Sigmoid colon (tissue), 7 donors: Measurements from ENCODE around the gene FBXO10. TPM values are rescaled to one million over a fixed set of nuclear protein-coding genes. Genes with fewer than 3 reads are reported as not detected.

ENCODE experiments used
- DNase-seq: peaks from one replicate; pipeline ENCODE4 v3.0.0-alpha.2; 2019
- H3K27ac ChIP-seq, 4 donors: fragments of 200-600 bp; sonication (generic); one replicate each; pipeline ENCODE4 v1.5.1; 2016 to 2019; ENCODE audit warnings: mild to moderate bottlenecking in 1 of 4
- H3K27me3 ChIP-seq, 3 donors: fragments of 200-600 bp; sonication (generic); one replicate each; pipeline ENCODE4 v1.5.1; 2019; ENCODE audit warnings: mild to moderate bottlenecking in 1 of 3
- H3K36me3 ChIP-seq, 4 donors: fragments of 200-600 bp; sonication (generic); one replicate each; pipeline ENCODE4 v1.5.1; 2016 to 2019
- H3K4me1 ChIP-seq, 4 donors: fragments of 200-600 bp; sonication (generic); one replicate each; pipeline ENCODE4 v1.5.1; 2017 to 2019
- H3K4me3 ChIP-seq, 4 donors: fragments of 200-600 bp; sonication (generic); one replicate each; pipeline ENCODE4 v1.5.1; 2017 to 2019; ENCODE audit warnings: mild to moderate bottlenecking in 2 of 4, moderate library complexity in 1 of 4
- H3K9me3 ChIP-seq, 4 donors: fragments of 200-600 bp in 3 of 4; sonication (generic) in 3 of 4; one replicate each; pipeline versions ENCODE4 v1.5.1 to v1.6.1; 2013 to 2019
- CTCF ChIP-seq, 4 experiments: fragments of 450-650 bp in 3 of 4; fragments of 200-600 bp in 1 of 4; IDR thresholded peaks; one replicate each; pipeline ENCODE4 v1.5.1; 2016 to 2019; ENCODE audit warnings: antibody characterized with exemption in 4 of 4, mild to moderate bottlenecking in 3 of 4, moderate library complexity in 2 of 4
- EP300 ChIP-seq, 4 donors: sonication (generic); formaldehyde crosslinking; IDR thresholded peaks; one replicate each; pipeline ENCODE4 v1.6.1; 2017; ENCODE audit warnings: antibody characterized with exemption in 4 of 4
- POLR2A ChIP-seq, 2 donors: fragments of 450-650 bp; IDR thresholded peaks; one replicate each; pipeline ENCODE4 v1.6.1; 2016; ENCODE audit warnings: antibody characterized with exemption in 2 of 2, mild to moderate bottlenecking in 2 of 2, moderate library complexity in 2 of 2
- POLR2AphosphoS5 ChIP-seq, 4 donors: sonication (generic); formaldehyde crosslinking; IDR thresholded peaks; one replicate each; pipeline ENCODE4 v1.6.1; 2017; ENCODE audit warnings: antibody characterized with exemption in 4 of 4
- WGBS, 2 donors: extraction: QIAGEN DNeasy Blood & Tissue Kit; methylation state at CpG; one replicate each; pipeline ENCODE4 v1.1.7; 2013; 5-methylcytosine and 5-hydroxymethylcytosine counted together
- intact Hi-C: fragments of 100-400 bp; cut with DNase I; formaldehyde crosslinking; loops from one replicate; pipeline ENCODE4 v1.15.1; 2023
- polyA plus RNA-seq, 3 donors: library from polyadenylated mRNA; stranded (reverse); fragments of 200-250 nt; gene quantifications; one replicate each; pipeline ENCODE4 v1.2.3, GENCODE V29; 2013
- total RNA-seq, 4 donors: library from RNA; depleted of rRNA; stranded (reverse); fragments of >200 nt; gene quantifications; one replicate each; pipeline ENCODE4 v1.1.0, GENCODE V29; 2016
- donor health status: healthy with polysubstance abuse.
- donor health status: Bipolar disorder and iron deficiency.
- donor health status: healthy.

FBXO10 gene
- total and polyA plus RNA-seq, 7 donors: 0.60 to 19.4 (median 14.8) TPM

GRCh38 chr9:37575511-37575914, 667 bp downstream of the FBXO10 start:
- TF ChIP-seq POLR2A (IDR thresholded peaks at IDR 0.05): no peak
- TF ChIP-seq EP300 (IDR thresholded peaks at IDR 0.05): no peak
- no peak for TF ChIP-seq POLR2AphosphoS5 (IDR thresholded peaks at IDR 0.05)
- no peak for TF ChIP-seq CTCF (IDR thresholded peaks at IDR 0.05)
- peaks cover 0 to 37% (median 29%) of the 10 kb centered on the region in 4 donors for H3K4me1 ChIP-seq
- H3K27ac ChIP-seq: peak overlapping the region; percentile 85 to 97 (median 96)
- 10 to 12% methylated on average over 5 of the region's 5 CpGs for WGBS, 2 donors
- H3K4me3 ChIP-seq: peak overlapping the region; percentile 59 to 90 (median 75)
- no peak for DNase-seq
- intact Hi-C loops: loop anchor here (10.0 kb wide), 2 partner anchors 329 to 489 kb away; partner anchors contain the start of genes SHB and SLC25A51
- H3K9me3 ChIP-seq: no peaks in the 10 kb centered on the region
- no peaks in the 10 kb centered on the region for H3K36me3 ChIP-seq
- H3K27me3 ChIP-seq: no peaks in the 10 kb centered on the region

GRCh38 chr9:37575001-37575400, 1.2 kb downstream of the FBXO10 start:
- peak overlapping the region; percentile 59 to 90 (median 75) for H3K4me3 ChIP-seq
- 57 to 69% methylated on average over 5 of the region's 5 CpGs for WGBS, 2 donors
- no peaks in the 10 kb centered on the region for H3K36me3 ChIP-seq
- no peaks in the 10 kb centered on the region for H3K9me3 ChIP-seq
- TF ChIP-seq POLR2AphosphoS5 (IDR thresholded peaks at IDR 0.05): no peak
- TF ChIP-seq CTCF (IDR thresholded peaks at IDR 0.05): no peak
- no peak for TF ChIP-seq POLR2A (IDR thresholded peaks at IDR 0.05)
- no peak for TF ChIP-seq EP300 (IDR thresholded peaks at IDR 0.05)
- no peak for DNase-seq
- no peaks in the 10 kb centered on the region for H3K27me3 ChIP-seq
- H3K4me1 ChIP-seq: peaks cover 0 to 37% (median 29%) of the 10 kb centered on the region in 4 donors
- intact Hi-C loops: loop anchor here (10.0 kb wide), 2 partner anchors 330 to 490 kb away; partner anchors contain the start of genes SHB and SLC25A51
- H3K27ac ChIP-seq: peak overlapping the region; percentile 85 to 97 (median 96)

- no peaks in the 10 kb centered on the region for H3K36me3 ChIP-seq
- TF ChIP-seq CTCF (IDR thresholded peaks at IDR 0.05) (no peak), POLR2AphosphoS5 (IDR thresholded peaks at IDR 0.05) (peak in 2 of 4 donors; percentile 36 to 48)
- no peaks in the 10 kb centered on the region for H3K9me3 ChIP-seq
- no peaks in the 10 kb centered on the region for H3K27me3 ChIP-seq
- peak overlapping the region; percentile 40 to 97 (median 96) for H3K27ac ChIP-seq
- peaks cover 0 to 37% (median 29%) of the 10 kb centered on the region in 4 donors for H3K4me1 ChIP-seq
- 12 to 47% methylated on average over 5 of the region's 5 CpGs for WGBS, 2 donors
- no peak for DNase-seq
- intact Hi-C loops: loop anchor here (10.0 kb wide), 2 partner anchors 331 to 491 kb away; partner anchors contain the start of genes SHB and SLC25A51
- peak overlapping the region in 2 of 4 donors; percentile 71 to 79 for H3K4me3 ChIP-seq
Measured at GRCh38 chr9:37574241-37574721, 1.9 kb downstream of the FBXO10 start.

- Histone ChIP-seq H3K4me3 (no peak overlapping the region), H3K4me1 (peaks cover 0 to 29% (median 26%) of the 10 kb centered on the region in 4 donors), H3K9me3 (no peaks in the 10 kb centered on the region), H3K27ac (no peak overlapping the region), H3K36me3 (no peaks in the 10 kb centered on the region), H3K27me3 (no peaks in the 10 kb centered on the region)
- TF ChIP-seq CTCF (IDR thresholded peaks at IDR 0.05) (no peak), POLR2AphosphoS5 (IDR thresholded peaks at IDR 0.05) (no peak), POLR2A (IDR thresholded peaks at IDR 0.05) (no peak), EP300 (IDR thresholded peaks at IDR 0.05) (no peak)
- 94 to 97% methylated on average over 1 of the region's 1 CpG for WGBS, 2 donors
- DNase-seq: no peak
- intact Hi-C loops: loop anchor here (10.0 kb wide), 2 partner anchors 334 to 494 kb away; partner anchors contain the start of genes SHB and SLC25A51
Measured at GRCh38 chr9:37571282-37571681, 4.9 kb downstream of the FBXO10 start.
